Effector CD8-positive, alpha-beta T cell (primary cell): ENCODE measurements around the gene GRIP1.
"Not testable (repeated sequence)": the region's sequence is repeated elsewhere in the genome, so short reads cannot be mapped to it uniquely, and the experiment has no call there.

Source experiments
- DNase-seq: peaks from one replicate; lab custom pipeline; 2025; lab: John Stamatoyannopoulos, UW

Gene GRIP1

DNA sequence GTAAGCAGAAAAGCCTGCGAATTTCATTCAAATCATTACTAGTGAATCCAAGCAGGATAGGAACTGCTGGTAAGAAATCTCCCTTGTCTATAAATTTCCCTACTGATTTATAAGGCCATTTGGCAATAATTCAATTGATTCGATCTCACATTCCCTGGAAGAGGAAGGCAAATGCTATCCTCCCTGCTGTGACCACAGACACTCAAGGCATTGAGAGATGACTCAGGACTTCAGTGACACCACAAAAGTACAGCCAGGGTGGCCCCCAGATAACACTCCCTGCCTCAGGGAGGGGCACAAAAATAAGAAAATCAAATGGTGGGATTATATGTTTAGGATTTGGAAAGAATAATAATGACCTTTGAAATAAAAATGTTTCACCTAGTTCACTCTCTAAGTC is 162.7 kb downstream of the GRIP1 start:
- DNase-seq, result no peak

DNA sequence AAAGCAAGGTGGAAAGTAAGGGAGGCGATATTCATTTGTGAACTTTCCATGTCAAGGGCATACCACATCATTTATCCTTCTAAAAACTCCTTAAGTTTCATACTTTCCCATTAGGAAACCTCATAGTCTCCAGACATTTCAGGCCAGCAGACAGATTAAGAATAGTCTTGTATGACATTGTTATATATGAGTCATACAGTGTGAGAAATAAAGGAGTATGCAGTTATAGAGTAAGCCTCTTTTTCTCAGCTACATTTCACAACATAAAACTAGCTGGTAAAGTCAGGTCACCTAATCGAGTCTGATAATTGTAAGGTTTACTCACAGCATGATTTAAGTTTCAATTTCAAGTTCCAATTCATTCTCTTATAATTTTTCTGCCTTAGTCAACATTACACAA is 164.3 kb downstream of the GRIP1 start:
- no peak for DNase-seq

DNA sequence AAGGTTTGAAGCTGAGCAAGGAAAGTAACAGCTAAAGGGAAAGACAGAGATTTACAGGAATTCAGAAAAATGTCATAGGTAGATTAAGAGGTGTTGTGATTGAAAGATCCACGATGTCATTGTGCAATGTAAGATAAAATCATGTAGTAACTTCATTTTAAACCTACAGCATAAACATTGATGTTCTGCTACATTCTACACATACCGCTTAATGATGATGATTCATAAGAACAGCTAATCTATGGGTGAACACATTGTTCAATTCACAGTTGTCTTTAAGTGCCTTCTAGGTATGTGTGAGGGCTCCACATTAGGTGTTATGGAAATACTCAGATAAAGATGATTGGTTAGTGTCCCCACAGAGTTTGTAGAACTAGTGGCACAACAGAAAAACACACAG is 170.9 kb downstream of the GRIP1 start:
- DNase-seq, result no peak

DNA sequence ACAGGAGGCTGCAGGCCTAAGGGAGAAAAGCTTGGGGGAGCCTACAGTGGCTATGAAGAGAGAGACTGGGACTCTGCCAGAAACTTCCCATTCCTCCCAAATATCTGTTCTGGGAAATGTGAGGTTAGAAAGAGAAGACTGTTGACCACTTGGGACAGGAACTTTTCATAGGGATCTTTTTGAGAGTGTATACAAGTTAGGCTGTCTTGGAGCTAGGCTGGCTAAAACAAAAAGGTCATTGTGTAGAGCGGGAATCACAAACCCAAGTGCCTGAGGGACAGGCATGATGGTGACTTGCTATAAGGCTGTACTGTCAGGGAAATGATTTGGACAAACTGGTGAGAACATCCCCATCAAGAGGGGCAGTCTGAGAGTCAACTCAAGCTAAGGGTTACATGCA is 175.1 kb downstream of the GRIP1 start:
- no peak for DNase-seq

DNA sequence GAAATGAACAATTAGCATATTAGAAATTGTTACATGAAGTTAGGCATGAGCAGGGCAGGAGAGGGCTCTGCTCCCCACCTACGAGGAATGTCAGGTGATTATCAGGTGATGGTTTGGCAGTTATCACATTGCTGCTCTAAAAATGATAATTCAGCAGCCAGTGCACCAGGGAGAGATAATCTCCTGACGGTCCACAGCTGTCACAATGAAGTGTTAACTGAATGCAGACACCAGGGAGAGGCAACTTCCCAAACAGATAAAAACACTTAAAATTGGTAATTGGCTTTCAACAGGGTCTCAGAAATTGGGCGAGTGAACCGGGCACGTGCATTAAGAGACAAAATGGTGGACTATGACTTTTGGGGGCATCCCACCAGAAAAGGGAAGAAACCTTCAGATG is 176.0 kb downstream of the GRIP1 start:
- no peak for DNase-seq

DNA sequence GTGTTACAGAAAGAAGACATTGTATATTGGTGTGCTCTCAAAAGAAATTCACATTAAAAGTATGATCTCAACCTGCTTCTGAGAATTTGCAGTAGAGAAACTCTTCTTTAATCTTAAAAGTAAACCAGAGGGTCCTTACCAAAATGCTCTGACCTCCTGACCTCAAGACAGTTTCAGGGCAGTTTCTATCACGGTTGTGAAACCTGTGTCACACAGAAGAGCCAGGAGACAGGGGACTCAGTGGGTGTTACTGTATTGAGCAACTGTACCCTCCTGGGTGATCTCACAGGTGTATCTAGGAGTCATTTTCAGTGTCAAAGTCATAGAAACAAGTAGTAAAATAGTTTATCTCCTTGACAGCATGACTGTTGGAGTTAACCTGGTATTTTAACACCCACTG is 178.0 kb downstream of the GRIP1 start:
- DNase-seq, result no peak

DNA sequence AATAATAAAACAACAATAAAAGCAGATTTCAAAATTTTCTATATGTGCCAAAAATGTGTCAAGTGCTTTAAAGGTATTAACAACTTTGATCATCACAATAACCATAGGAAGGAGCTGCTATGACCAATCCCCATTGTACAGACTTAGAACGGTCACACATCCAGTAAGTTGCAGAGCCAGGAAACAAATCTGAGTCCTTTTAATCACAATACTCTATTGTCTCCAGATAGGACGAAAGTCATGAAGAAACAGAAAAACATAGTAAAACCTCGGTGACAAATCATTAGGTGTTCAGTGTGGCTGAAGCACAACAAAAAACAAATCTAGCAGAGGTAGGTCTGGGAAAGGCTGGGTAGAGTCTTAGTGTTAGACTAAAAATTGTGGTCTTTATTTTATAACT is 178.8 kb downstream of the GRIP1 start:
- DNase-seq, result no peak

DNA sequence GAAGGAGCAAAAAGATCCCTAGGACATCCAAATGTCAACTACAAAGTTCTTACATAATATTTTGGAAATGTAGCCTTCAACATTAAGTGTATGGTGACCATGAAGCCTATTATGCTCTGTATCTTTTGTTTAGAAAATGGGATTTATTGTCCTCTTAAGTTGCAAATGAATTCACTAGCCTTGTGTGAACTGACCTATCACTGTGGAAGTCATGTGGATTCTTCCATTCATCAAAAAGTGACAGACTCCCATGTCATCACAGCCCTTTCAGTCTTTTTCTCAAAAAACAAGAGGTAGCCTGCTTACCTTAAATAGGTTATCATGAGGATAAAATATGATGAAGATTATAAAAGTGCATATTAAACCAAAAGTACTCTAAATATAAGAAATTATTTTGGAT is 179.9 kb downstream of the GRIP1 start:
- no peak for DNase-seq

DNA sequence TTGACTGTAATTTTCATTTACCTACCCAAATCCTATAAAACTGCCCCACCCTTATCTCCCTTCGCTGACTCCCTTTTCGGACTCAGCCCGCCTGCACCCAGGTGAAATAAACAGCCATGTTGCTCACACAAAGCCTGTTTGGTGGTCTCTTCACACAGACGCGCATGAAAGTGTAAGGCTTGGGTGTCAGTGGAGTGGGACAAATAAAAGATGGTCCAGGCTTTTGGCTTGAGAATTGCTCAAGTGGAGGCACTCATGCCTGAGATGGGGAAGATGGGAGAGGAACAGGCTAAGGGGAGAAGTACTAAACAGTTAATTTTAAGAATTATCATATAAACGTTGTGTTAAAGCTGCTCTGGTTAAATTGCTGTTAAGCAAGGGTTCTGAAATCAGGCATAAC is 180.8 kb downstream of the GRIP1 start:
- DNase-seq, result not testable (repeated sequence)

DNA sequence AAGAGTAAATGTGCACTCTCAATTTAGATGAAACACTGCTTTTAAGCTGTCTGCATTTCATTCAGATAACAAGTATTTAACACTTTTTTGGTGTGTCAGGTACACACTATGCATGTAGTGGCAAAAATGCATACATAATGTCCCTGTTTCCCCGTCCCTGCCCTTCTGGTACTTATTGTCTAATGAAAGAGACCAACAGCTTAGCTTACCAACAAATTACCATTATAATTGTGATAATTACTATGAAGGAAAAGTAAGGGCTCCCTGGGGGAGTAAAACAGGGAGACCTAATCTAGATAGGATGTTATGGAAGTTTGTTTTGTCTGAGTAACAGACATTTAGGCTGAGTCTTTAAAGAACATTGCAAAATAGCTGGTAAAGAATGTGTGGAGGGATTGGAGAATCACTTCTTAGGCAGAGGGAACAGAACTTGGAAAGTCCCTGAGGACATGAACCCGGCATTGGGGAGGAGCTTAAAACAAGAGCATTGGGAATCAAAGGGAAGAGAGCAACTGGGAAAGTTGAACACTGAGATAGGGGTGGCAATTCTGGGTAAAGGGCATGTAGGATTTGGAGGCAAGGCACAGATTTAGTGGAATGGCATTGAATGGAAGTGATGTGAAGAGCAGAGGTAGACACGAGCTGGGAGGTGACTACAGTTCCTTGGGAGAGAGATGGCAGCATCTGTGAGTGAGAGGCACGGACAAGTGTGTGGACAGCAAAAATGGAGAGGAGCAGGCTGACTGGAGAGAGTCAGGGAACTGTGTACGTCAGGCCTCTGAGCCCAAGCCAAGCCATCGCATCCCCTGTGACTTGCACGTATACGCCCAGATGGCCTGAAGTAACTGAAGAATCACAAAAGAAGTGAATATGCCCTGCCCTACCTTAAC is 181.6 kb downstream of the GRIP1 start:
- DNase-seq, result no peak

DNA sequence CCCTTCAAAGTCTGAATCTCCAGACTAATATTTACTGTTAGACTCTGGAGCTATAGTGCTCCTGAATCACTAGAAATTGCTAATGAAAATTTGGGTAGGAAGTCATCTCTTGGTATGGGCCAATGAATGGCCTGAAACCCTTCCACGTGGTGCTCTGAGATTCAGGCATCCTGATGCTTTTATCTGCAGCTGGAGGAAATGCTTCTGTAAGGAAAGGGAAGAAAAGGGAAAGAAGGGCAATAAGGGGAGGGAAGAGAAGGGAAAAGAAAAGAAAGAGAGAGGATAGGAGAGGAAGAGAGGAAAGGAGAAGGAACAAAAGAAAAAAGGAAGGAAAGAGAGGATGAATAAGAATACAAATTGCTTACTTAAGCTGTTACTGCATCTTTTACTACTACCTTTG is 182.3 kb downstream of the GRIP1 start:
- DNase-seq, result no peak

DNA sequence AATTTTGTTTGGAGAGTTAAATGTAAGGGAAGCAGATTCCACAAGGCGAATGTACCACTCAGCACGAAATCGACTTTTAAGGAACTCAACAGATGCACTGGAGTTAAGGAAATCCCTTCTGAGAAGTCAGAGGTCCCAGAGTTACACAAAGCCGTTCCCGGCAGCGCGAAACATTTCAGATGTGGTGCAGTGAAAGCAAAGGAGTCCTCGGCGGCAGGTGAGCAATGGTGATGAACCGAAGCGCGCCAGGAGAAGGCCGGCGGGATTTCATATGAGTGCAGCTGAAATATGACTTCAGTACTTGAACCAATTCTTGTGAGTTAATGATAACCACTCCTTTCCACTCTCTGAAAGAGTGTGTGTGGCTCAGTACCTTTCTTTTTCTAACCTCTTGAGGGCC is 183.2 kb downstream of the GRIP1 start:
- no peak for DNase-seq

DNA sequence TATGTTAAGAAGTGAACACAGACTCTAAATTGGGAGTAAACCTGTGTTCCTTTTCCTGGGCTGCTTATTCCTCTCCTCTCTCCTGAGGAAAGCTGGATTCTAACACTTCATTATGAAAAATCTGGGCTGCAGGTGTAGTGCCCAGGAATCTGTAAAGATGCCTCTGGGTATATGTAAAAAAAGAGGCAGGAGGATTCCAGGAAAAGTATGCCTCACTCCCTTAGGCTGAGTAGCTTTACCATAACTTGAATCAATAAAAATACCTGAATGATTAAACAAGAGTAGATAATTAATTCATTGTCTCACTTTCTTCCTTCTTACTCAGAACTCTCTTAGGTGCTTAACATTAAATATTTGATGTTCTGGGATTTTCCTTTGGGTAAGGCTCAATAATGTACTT is 185.1 kb downstream of the GRIP1 start:
- no peak for DNase-seq

DNA sequence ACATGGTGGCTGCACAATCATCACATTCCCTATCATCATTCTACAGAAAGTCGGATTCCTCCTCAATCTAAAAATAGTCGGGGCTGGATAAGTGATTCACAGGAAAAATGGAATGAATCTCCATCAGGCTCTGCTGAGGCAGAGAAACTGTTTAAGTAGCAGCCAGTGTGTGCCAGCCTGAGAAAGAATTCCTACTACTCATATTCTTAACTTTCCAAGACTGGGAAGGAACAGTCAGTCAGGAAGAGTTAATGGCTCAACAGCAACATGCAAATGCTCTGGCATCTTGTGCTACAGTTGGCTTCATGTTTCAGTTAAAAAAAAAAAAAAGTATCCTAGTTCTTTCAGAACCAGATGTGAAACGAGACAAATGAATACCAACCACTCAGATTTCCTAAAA is 187.0 kb downstream of the GRIP1 start:
- DNase-seq, result no peak

DNA sequence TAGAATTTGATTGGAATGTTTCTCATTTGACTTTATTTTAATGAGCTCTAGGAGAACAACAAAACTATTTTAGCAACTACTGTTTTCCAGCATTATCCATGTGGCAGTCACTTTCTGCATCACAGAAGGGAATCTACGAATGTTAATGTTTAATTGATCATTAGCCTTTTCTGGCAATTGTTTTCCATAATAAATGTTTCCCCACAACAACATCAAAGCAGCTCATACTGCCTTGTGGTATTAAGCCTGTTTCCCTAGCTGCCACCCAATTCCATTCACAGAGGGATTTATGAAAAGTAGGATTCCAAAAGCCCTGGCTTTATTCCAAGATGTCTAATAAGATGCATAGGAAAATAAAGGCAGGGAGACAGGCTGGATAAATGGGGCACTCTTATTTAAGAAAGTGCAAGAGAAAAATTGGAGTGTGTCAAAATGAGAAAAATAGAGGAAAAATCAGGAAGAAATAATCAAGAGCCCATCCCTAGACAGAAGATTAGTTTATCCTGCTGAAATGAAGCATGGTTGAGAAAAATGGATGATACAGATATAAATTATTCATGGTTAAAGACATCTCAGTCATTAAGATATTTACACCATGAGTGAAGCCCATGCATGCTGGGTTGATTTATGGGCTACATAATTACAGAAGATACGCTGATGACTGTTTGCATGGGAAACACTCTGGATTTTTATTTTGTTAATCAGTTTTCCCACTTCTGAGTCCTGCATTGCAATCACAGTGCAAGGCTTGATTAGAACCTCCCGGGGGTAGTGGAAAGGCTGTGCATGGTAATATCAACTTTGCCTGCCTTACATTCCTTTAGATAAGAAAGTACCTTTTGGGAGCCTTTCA is 196.3 kb downstream of the GRIP1 start:
- DNase-seq, result no peak

DNA sequence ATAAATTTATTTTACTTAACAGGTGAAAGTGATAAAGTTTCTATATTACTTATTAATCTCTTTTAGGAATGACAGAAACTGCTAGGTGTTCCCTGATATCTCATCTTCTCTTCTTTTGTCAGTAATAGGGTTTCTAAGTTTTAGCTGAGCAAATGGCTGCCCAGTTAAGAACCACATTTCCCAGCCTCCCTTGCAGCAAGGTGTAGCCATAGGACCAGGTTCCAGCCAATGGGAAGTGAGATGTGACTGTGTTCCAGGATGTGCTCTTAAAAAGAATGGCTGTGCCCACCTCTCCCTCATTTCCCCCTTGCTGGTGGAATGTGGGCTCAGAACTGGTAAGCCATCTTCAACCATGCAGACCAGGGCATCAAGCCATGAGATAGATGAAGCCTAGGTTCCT is 210.9 kb downstream of the GRIP1 start:
- DNase-seq, result no peak

DNA sequence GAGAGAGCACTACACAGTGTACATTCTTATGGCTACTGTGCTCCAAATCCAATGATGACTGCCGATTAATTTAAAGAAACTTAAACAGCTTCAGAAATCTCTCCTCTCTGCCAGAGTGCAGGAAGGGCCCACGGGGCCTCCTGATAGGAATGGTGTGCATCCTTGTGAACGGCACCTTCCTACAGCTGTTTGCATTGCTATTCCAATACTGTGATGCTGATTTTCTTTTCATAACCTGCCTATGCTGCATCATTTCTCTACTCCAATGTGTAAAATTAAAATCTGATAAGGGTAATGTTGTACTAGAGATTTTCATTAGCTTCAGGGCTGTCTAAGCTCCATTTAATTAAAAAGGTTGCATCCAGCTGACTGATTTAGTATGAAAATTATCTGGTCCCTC is 217.5 kb downstream of the GRIP1 start:
- no peak for DNase-seq

DNA sequence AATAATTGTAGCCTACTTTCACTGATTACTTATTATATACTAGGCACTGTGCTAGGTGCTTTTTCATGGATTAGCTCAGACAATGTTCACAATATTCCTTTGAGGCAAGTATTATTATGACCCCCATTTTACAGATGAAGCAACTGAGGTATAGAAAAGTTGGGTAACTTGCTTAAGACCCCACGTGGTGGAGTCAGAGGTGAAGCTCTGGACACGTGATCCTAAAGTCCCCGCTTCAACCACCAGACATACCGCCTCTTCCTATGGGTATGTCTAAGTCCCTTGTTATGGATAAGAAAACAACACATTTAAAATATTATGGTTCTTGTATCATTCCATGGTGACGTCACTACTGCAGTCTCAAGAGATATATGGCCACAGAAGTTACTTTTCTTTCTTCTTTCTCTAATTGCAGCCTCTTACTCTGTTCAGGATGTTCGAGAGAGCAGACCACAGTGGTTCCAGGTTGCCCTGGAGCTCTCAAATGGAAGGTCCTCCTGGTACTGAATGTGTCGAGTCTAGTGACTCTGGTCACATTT is 218.9 kb downstream of the GRIP1 start:
- no peak for DNase-seq

DNA sequence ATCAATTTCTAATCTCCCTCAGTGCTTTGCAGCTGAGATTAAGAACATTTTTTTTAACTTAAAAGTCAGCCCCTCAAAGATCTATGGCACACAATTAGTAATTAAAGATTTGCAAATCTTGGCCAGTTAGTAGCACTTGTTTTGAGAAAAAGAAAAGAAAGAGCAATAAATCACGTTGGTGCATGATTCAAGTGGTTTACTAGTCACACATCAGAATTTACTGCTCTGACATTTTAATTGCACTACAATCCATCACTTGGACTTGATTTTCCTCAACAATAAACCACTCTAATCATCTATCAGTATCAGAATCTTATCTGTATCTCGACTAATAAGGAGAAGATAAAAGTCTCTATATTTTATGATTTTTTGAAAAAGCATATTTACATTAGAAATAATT is 222.3 kb downstream of the GRIP1 start:
- DNase-seq, result no peak

DNA sequence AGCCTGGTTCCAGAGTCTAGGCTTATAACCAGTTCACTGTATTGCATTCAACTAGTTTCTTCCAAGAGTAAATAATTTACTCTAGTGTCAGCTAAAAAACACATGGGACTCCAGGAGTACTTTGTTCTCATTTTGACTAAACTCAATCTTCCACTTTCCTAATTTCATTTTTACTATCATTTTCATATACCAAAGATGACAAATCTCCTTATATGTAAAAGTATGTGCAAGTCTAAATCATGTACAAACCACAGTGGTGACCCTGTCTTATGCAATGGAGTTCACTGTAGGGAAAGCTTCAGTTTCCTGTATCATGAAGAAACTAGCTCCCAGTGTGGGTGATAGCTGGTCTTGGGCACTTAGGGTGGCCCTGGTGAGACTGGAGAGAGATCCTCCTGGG is 225.0 kb downstream of the GRIP1 start:
- no peak for DNase-seq

DNA sequence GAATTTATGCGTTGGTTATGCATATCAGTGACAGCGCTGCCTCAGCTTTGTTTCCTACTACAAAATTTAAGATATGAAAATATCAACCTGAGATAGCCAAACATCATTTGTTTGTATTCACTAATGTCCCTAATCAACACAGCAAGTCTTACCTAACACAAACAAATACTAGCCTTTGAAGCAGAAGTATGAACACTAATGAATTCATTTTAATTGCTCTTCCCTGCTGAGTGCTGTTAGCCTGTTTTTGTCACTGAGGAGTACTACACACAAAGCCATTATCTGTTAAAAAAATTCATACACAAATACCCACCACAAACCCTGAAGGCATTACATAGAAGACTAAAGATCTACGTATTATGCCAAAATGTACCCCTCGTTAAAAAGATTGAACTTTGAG is 225.8 kb downstream of the GRIP1 start:
- no peak for DNase-seq

DNA sequence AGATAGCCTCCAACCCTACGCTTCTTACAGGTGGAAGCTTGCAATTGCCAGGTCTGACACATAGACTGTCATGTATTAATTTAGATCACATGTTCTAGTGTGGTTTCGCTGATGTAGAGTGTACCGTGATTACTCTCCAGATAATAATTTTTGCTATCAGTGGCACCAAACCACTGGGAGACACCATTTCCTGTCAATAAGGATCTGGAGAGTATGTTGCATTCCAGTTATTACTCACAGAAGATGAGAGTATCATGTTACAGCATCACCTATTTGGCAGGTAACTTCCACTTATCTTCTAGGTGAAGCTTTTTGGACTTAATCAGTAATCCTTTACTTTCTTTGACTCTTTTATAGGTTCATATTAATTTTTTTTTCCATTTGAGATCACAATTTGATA is 229.3 kb downstream of the GRIP1 start:
- DNase-seq, result no peak

DNA sequence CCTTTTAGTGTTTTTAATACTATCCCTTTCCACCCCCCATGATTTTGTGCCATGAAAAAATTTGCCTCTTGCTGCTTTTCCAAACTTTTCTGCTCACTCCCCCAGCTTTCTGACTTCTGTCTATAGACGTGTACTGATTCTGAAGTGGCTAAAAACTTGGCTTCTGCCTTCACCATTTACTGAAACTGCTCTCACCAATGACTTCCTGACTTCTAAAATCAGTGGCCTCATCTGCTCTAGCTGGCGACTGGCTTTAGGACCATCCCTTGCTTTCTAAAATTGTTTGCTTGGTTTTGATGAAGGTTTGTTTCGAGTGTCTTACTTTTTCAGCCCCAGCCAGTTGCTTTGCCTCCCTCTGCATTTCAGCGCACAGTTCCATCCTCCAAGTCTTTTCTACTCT is 231.2 kb downstream of the GRIP1 start:
- no peak for DNase-seq
